HepG2 (cell line): Measurements from ENCODE around the gene CLHC1. TPM values are rescaled to one million over a fixed set of nuclear protein-coding genes. Genes with fewer than 3 reads are reported as not detected.

Experiments used
- ARNT2 ChIP-seq: sonication (generic); formaldehyde crosslinking; IDR thresholded peaks from 2 replicates; pipeline ENCODE4 v1.8.0; 2022; ENCODE audit warnings: mild to moderate bottlenecking, low read depth, missing genetic modification reagents, moderate library complexity
- BRD4 ChIP-seq: sonication (generic); formaldehyde crosslinking; IDR thresholded peaks from 2 replicates; pipeline ENCODE4 v1.4.0; 2020; ENCODE audit warnings: missing genetic modification reagents
- CERS6 ChIP-seq: sonication (generic); formaldehyde crosslinking; IDR thresholded peaks from 2 replicates; pipeline ENCODE4 v1.5.0; 2020; ENCODE audit warnings: missing genetic modification reagents
- KAT2B ChIP-seq: fragments of 150-350 bp; IDR thresholded peaks from 2 replicates; pipeline ENCODE4 v1.6.1; 2014; ENCODE audit warnings: low read depth, low read length, borderline replicate concordance
- KAT7 ChIP-seq: IDR thresholded peaks from 2 replicates; pipeline ENCODE4 v1.6.1; 2018; ENCODE audit warnings: borderline replicate concordance, missing compliant biosample characterization
- KDM4B ChIP-seq: sonication (generic); formaldehyde crosslinking; IDR thresholded peaks from 2 replicates; pipeline ENCODE4 v1.4.0; 2020; ENCODE audit warnings: missing genetic modification reagents
- KLF12 ChIP-seq: sonication (generic); formaldehyde crosslinking; IDR thresholded peaks from 2 replicates; pipeline ENCODE4 v1.4.0; 2020; ENCODE audit warnings: missing genetic modification reagents, borderline replicate concordance
- MTF2 ChIP-seq: sonication (generic); formaldehyde crosslinking; IDR thresholded peaks from 2 replicates; pipeline ENCODE4 v1.5.0; 2020; ENCODE audit warnings: missing genetic modification reagents, borderline replicate concordance
- MYNN ChIP-seq: sonication (generic); formaldehyde crosslinking; IDR thresholded peaks from 2 replicates; pipeline ENCODE4 v1.4.0; 2020; ENCODE audit warnings: mild to moderate bottlenecking, low read depth, missing genetic modification reagents
- PBX3 ChIP-seq: sonication (generic); formaldehyde crosslinking; IDR thresholded peaks from 2 replicates; pipeline ENCODE4 v1.8.1; 2023; ENCODE audit warnings: missing genetic modification reagents, inconsistent platforms, borderline replicate concordance
- SMAD9 ChIP-seq: sonication (generic); formaldehyde crosslinking; IDR thresholded peaks from 2 replicates; pipeline ENCODE4 v1.5.1; 2020; ENCODE audit warnings: mild to moderate bottlenecking, missing genetic modification reagents
- TAF1 ChIP-seq: sonication (generic); formaldehyde crosslinking; IDR thresholded peaks from 2 replicates; pipeline ENCODE4 v1.4.0; 2020; ENCODE audit warnings: missing genetic modification reagents
- TFE3 ChIP-seq: IDR thresholded peaks from 2 replicates; pipeline ENCODE4 v1.6.1; 2016
- UBTF ChIP-seq: sonication (generic); formaldehyde crosslinking; IDR thresholded peaks from 2 replicates; pipeline ENCODE4 v1.4.0; 2020; ENCODE audit warnings: mild to moderate bottlenecking, missing genetic modification reagents
- ZBTB3 ChIP-seq: sonication (generic); formaldehyde crosslinking; IDR thresholded peaks from 2 replicates; pipeline ENCODE4 v1.4.0; 2020; ENCODE audit warnings: low read depth, mild to moderate bottlenecking, moderate library complexity, missing genetic modification reagents, borderline replicate concordance
- ZNF20 ChIP-seq: sonication (generic); formaldehyde crosslinking; IDR thresholded peaks from 2 replicates; pipeline ENCODE4 v1.4.0; 2020; ENCODE audit warnings: mild to moderate bottlenecking, moderate library complexity, missing genetic modification reagents
- ZNF333 ChIP-seq: sonication (generic); formaldehyde crosslinking; IDR thresholded peaks from 2 replicates; pipeline ENCODE4 v1.4.0; 2020; ENCODE audit warnings: mild to moderate bottlenecking, missing genetic modification reagents, borderline replicate concordance
- ZNF547 ChIP-seq: sonication (generic); formaldehyde crosslinking; IDR thresholded peaks from 2 replicates; pipeline ENCODE4 v1.5.1; 2020; ENCODE audit warnings: mild to moderate bottlenecking, missing genetic modification reagents
- ZNF652 ChIP-seq: IDR thresholded peaks from 2 replicates; pipeline ENCODE4 v1.6.1; 2016; ENCODE audit warnings: low read depth, borderline replicate concordance
- ZNF678 ChIP-seq: sonication (generic); formaldehyde crosslinking; IDR thresholded peaks from 2 replicates; pipeline ENCODE4 v1.4.0; 2020; ENCODE audit warnings: mild to moderate bottlenecking, missing genetic modification reagents
- ZNF713 ChIP-seq: sonication (generic); formaldehyde crosslinking; IDR thresholded peaks from 2 replicates; pipeline ENCODE4 v1.4.0; 2020; ENCODE audit warnings: mild to moderate bottlenecking, missing genetic modification reagents
- ZSCAN30 ChIP-seq: sonication (generic); formaldehyde crosslinking; IDR thresholded peaks from 2 replicates; pipeline ENCODE4 v1.5.0; 2020; ENCODE audit warnings: mild to moderate bottlenecking, missing genetic modification reagents
- ZZZ3 ChIP-seq: sonication (generic); formaldehyde crosslinking; IDR thresholded peaks from 2 replicates; pipeline ENCODE4 v1.4.0; 2020; ENCODE audit warnings: missing genetic modification reagents, mild to moderate bottlenecking, borderline replicate concordance
- polyA plus RNA-seq, 8 experiments: library from polyadenylated mRNA; depleted of rRNA in 3 of 8; stranded (reverse) in 7 of 8; unstranded in 1 of 8; fragments of >200 nt; fragmentation: Illumina TruSeq in 4 of 8; extraction: Trizol in 4 of 8; gene quantifications; 2 replicates each; pipeline versions ENCODE4 v1.2.1 to v1.2.3, GENCODE V29; 2011 to 2016; ENCODE audit warnings: low read depth in 4 of 8, missing spikeins in 1 of 8, mixed read lengths in 1 of 8; ENCODE audit not compliant: insufficient read depth in 1 of 8
- total RNA-seq, 5 experiments: library from RNA; depleted of rRNA; stranded (reverse); fragments of >200 nt; fragmentation: Illumina TruSeq; extraction: Trizol; gene quantifications; 2 replicates each; pipeline ENCODE4 v1.2.3, GENCODE V29; 2016; ENCODE audit warnings: low read depth in 1 of 5
- TF ChIP-seq, protein P1 (sequence below): sonication (generic); IDR thresholded peaks from 2 replicates; pipeline ENCODE4 v1.6.1; 2016; ENCODE audit warnings: low read depth, borderline replicate concordance

CLHC1 gene
- total and polyA plus RNA-seq, 2 of the 13 experiments (the other 11 are each of a cell fraction or from before 2014, with no cell fraction given): 9.8 to 12.6 TPM

GRCh38 chr2:55180374-55180773 is 51.7 kb downstream of the CLHC1 start (continued):
- TF ChIP-seq ZZZ3 (CRISPR knock-in tag) (no peak), TAF1 (CRISPR knock-in tag) (no peak), ARNT2 (CRISPR knock-in tag) (no peak), ZNF652 (no peak), ZNF713 (CRISPR knock-in tag) (no peak), TFE3 (CRISPR knock-in tag) (no peak), KDM4B (no peak), ZNF547 (no peak), CERS6 (no peak), MTF2 (no peak), PBX3 (CRISPR knock-in tag) (no peak), KAT2B (no peak), SMAD9 (no peak), ZNF333 (CRISPR knock-in tag) (no peak), ZSCAN30 (CRISPR knock-in tag) (no peak), ZNF20 (CRISPR knock-in tag) (no peak), UBTF (no peak), BRD4 (CRISPR knock-in tag) (no peak), KLF12 (CRISPR knock-in tag) (no peak), KAT7 (CRISPR knock-in tag) (no peak), ZBTB3 (CRISPR knock-in tag) (no peak), ZNF678 (CRISPR knock-in tag) (no peak), MYNN (no peak)
- TF ChIP-seq, protein P1, sequence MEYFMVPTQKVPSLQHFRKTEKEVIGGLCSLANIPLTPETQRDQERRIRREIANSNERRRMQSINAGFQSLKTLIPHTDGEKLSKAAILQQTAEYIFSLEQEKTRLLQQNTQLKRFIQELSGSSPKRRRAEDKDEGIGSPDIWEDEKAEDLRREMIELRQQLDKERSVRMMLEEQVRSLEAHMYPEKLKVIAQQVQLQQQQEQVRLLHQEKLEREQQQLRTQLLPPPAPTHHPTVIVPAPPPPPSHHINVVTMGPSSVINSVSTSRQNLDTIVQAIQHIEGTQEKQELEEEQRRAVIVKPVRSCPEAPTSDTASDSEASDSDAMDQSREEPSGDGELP: no peak
